Measurements from ENCODE around the gene NIPAL1. TPM values are rescaled to one million over a fixed set of nuclear protein-coding genes. Genes with fewer than 3 reads are reported as not detected.

The NIPAL1 gene
- total RNA-seq, 1 experiment from 2014 or later: 21.0 TPM

GRCh38 chr4:48049483-48049882 lies 32.9 kb downstream of the NIPAL1 start:
- TF ChIP-seq CTCF (IDR thresholded peaks at IDR 0.05; ENCODE audit: unreplicated experiment): no peak
- no TSS peak for BruUV-seq (replicated peaks)
- peaks cover 27% of the 10 kb centered on the region for H3K4me1 Mint-ChIP-seq (ENCODE audit: low read depth, unreplicated experiment)
- H3K36me3 Mint-ChIP-seq (ENCODE audit: insufficient read depth, unreplicated experiment): no peaks in the 10 kb centered on the region
- no peak overlapping the region for H3K4me3 Mint-ChIP-seq (ENCODE audit: low read depth, unreplicated experiment)
- no peak overlapping the region for H3K27ac Mint-ChIP-seq (ENCODE audit: unreplicated experiment)
- H3K27me3 Mint-ChIP-seq (ENCODE audit: unreplicated experiment): no peaks in the 10 kb centered on the region
- CTCF ChIA-PET: no interaction called here
- DNase-seq: no peak
- H3K9me3 Mint-ChIP-seq (ENCODE audit: low read depth, unreplicated experiment): no peaks in the 10 kb centered on the region
- intact Hi-C loops (cut with micrococcal nuclease; ENCODE audit: unreplicated experiment): no loop called here

GRCh38 chr4:48051078-48051477 lies 34.5 kb downstream of the NIPAL1 start:
- Mint-ChIP-seq H3K36me3 (ENCODE audit: insufficient read depth, unreplicated experiment) (no peaks in the 10 kb centered on the region), H3K4me1 (ENCODE audit: low read depth, unreplicated experiment) (peaks cover 27% of the 10 kb centered on the region), H3K27ac (ENCODE audit: unreplicated experiment) (no peak overlapping the region), H3K4me3 (ENCODE audit: low read depth, unreplicated experiment) (no peak overlapping the region), H3K27me3 (ENCODE audit: unreplicated experiment) (no peaks in the 10 kb centered on the region), H3K9me3 (ENCODE audit: low read depth, unreplicated experiment) (no peaks in the 10 kb centered on the region)
- CTCF ChIA-PET: no interaction called here
- TF ChIP-seq CTCF (IDR thresholded peaks at IDR 0.05; ENCODE audit: unreplicated experiment): no peak
- no peak for DNase-seq
- intact Hi-C loops (cut with micrococcal nuclease; ENCODE audit: unreplicated experiment): no loop called here
- BruUV-seq (replicated peaks): no TSS peak

- peaks cover 7% of the 10 kb centered on the region for H3K9me3 Mint-ChIP-seq (ENCODE audit: low read depth, unreplicated experiment)
- no peak overlapping the region for H3K4me3 Mint-ChIP-seq (ENCODE audit: low read depth, unreplicated experiment)
- H3K27me3 Mint-ChIP-seq (ENCODE audit: unreplicated experiment): no peaks in the 10 kb centered on the region
- CTCF ChIA-PET: no interaction called here
- BruUV-seq (replicated peaks): no TSS peak
- no peak for TF ChIP-seq CTCF (IDR thresholded peaks at IDR 0.05; ENCODE audit: unreplicated experiment)
- DNase-seq: no peak
- H3K27ac Mint-ChIP-seq (ENCODE audit: unreplicated experiment): no peak overlapping the region
- H3K4me1 Mint-ChIP-seq (ENCODE audit: low read depth, unreplicated experiment): peaks cover 17% of the 10 kb centered on the region
- no peaks in the 10 kb centered on the region for H3K36me3 Mint-ChIP-seq (ENCODE audit: insufficient read depth, unreplicated experiment)
- intact Hi-C loops (cut with micrococcal nuclease; ENCODE audit: unreplicated experiment): no loop called here
Observed at GRCh38 chr4:48058617-48059530, 42.3 kb downstream of the NIPAL1 start.

GRCh38 chr4:48064349-48064748 lies 47.8 kb downstream of the NIPAL1 start:
- no peak overlapping the region for H3K27ac Mint-ChIP-seq (ENCODE audit: unreplicated experiment)
- H3K9me3 Mint-ChIP-seq (ENCODE audit: low read depth, unreplicated experiment): peaks cover 5% of the 10 kb centered on the region
- no peaks in the 10 kb centered on the region for H3K36me3 Mint-ChIP-seq (ENCODE audit: insufficient read depth, unreplicated experiment)
- intact Hi-C loops (cut with micrococcal nuclease; ENCODE audit: unreplicated experiment): no loop called here
- no TSS peak for BruUV-seq (replicated peaks)
- no peaks in the 10 kb centered on the region for H3K27me3 Mint-ChIP-seq (ENCODE audit: unreplicated experiment)
- no peak for TF ChIP-seq CTCF (IDR thresholded peaks at IDR 0.05; ENCODE audit: unreplicated experiment)
- no peak for DNase-seq
- CTCF ChIA-PET: no interaction called here
- H3K4me1 Mint-ChIP-seq (ENCODE audit: low read depth, unreplicated experiment): peaks cover 8% of the 10 kb centered on the region
- H3K4me3 Mint-ChIP-seq (ENCODE audit: low read depth, unreplicated experiment): no peak overlapping the region
